BE2C (cell line): ENCODE data around the gene IGLON5.

Experiments used
- DNase-seq: peaks from one replicate; pipeline ENCODE4 v3.0.0-alpha.2; 2020
- H3K27me3 ChIP-seq: fragments of 250-450 bp; sonication (Bioruptor Pico); 2 replicates; pipeline ENCODE4 v1.5.1; 2020; ENCODE audit warnings: mild to moderate bottlenecking
- H3K36me3 ChIP-seq: fragments of 250-450 bp; sonication (Bioruptor Pico); 2 replicates; pipeline ENCODE4 v1.5.1; 2020; ENCODE audit warnings: mild to moderate bottlenecking
- H3K4me1 ChIP-seq: fragments of 250-450 bp; sonication (Bioruptor Pico); 2 replicates; pipeline ENCODE4 v1.5.1; 2020
- H3K4me3 ChIP-seq: 2 replicates; pipeline ENCODE4 v1.5.1; 2011; ENCODE audit warnings: low read depth, low read length
- H3K9me3 ChIP-seq: fragments of 250-450 bp; sonication (Bioruptor Pico); 2 replicates; pipeline ENCODE4 v1.5.1; 2020
- TF ChIP-seq, protein P1 (sequence below): IDR thresholded peaks from 2 replicates; pipeline ENCODE4 v1.5.1; 2012; ENCODE audit warnings: mild to moderate bottlenecking, low read depth, low read length

IGLON5 gene

DNA sequence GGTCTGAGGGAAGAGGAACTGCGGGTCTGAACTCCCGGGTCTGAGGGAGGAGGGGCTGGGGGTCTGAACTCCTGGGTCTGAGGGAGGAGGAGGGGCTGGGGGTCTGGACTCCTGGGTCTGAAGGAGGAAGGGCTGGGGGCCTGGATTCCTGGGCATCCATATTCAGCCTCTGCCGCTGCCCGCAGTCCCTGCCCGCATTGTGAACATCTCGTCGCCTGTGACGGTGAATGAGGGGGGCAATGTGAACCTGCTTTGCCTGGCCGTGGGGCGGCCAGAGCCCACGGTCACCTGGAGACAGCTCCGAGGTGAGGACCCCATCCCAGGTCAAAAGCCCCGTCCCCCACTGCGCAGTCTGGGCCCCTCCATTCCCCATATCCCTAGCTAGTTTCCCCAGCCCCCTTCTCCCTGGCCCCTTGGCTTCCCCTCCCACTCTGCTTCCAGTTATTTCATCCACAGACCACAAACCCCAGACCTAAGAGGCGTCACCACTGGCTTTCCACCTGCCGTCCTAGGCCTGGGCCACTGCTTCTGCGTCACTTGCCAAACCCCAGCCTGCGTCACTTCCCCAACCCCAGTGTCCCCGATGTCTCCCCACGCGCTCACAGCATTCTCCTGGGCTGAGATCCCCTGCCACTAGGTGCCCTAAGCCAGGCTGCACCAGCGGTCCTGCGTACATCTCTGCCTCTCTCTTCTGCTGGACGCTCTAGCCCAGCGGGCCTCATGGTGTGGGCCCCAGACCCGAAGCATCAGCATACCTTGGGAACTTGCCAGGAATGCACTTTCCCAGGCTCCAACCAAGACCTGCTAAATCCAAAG is 13.9 kb downstream of the IGLON5 start:
- Histone ChIP-seq H3K4me3 (no peak overlapping the region), H3K27me3 (no peaks in the 10 kb centered on the region), H3K36me3 (no peaks in the 10 kb centered on the region), H3K4me1 (peaks cover 3% of the 10 kb centered on the region; the same call in 1 of the 2 replicates), H3K9me3 (no peaks in the 10 kb centered on the region; the same call in 1 of the 2 replicates)
- TF ChIP-seq, protein P1, sequence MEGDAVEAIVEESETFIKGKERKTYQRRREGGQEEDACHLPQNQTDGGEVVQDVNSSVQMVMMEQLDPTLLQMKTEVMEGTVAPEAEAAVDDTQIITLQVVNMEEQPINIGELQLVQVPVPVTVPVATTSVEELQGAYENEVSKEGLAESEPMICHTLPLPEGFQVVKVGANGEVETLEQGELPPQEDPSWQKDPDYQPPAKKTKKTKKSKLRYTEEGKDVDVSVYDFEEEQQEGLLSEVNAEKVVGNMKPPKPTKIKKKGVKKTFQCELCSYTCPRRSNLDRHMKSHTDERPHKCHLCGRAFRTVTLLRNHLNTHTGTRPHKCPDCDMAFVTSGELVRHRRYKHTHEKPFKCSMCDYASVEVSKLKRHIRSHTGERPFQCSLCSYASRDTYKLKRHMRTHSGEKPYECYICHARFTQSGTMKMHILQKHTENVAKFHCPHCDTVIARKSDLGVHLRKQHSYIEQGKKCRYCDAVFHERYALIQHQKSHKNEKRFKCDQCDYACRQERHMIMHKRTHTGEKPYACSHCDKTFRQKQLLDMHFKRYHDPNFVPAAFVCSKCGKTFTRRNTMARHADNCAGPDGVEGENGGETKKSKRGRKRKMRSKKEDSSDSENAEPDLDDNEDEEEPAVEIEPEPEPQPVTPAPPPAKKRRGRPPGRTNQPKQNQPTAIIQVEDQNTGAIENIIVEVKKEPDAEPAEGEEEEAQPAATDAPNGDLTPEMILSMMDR: no peak
- DNase-seq: no peak

DNA sequence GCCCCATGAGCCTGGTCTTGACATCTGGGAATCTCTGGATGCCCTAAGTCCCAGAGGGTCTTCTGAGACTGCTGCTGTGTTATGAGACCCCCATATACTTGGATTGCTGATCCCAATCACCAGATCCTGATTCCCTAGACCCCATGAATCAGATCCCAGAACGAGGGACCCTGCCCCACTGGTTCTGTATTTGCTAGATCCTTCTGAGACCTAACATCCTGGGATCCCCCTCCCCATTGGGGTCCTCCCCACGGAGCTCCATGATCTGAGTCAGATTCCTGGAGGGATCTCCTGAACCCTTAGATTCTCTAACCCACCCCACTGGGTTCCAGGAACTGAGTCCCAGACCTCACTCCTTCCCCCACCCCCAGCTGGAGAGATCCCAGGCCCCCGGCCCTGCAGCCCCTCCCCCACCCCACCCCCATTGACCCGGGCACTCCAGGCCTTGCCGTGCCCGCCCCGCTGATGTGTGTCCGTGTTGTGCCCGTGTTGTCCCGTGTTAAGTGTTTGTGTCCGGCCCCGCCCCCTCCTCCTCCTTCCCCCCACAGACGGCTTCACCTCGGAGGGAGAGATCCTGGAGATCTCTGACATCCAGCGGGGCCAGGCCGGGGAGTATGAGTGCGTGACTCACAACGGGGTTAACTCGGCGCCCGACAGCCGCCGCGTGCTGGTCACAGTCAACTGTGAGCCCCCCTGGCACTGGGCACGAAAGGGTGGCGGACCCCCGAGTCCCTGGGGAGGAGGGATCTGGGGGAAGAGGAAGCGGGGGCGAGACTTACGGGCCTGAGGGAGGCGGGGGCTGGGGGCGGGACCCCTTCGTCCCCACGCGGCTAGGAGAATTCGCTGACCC is 15.0 kb downstream of the IGLON5 start:
- TF ChIP-seq, protein P1: no peak
- Histone ChIP-seq H3K9me3 (no peaks in the 10 kb centered on the region; the same call in 1 of the 2 replicates), H3K4me1 (no peaks in the 10 kb centered on the region; the same call in 1 of the 2 replicates), H3K36me3 (no peaks in the 10 kb centered on the region), H3K27me3 (no peaks in the 10 kb centered on the region), H3K4me3 (no peak overlapping the region)
- no peak for DNase-seq

DNA sequence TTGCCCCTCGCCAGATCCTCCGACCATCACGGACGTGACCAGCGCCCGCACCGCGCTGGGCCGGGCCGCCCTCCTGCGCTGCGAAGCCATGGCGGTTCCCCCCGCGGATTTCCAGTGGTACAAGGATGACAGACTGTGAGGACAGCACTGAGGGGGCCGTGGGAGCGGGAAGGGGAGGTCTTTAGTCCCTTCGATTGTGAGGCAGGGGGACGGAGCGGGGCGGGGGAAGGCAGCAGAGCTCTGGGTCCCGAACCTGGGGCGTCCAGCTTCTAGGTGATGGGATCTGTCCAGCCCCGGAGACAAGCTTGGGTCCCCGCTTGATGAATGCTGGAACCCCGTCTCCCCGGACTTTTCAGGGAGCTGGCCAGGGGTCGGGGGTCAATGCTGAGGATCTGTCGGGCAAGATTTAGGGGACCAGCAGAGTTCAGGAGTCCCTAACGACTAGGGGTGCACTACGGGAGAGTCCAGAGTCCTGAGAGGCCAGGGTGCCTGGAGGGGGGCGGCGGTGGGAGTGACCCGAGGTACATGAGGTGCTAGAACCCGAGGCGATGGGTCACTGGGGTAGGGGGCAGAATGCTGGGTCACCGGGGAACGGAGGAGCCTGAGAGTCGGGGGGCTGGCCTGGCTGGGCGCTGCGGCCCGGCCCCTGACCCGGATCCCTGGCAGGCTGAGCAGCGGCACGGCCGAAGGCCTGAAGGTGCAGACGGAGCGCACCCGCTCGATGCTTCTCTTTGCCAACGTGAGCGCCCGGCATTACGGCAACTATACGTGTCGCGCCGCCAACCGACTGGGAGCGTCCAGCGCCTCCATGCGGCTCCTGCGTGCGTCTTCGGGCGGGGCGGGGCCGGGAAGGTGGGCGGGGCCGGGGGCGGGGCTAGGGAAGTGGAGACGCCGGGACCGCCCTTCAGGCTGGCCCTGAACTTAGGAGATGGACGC is 15.9 kb downstream of the IGLON5 start:
- H3K4me3 ChIP-seq: no peak overlapping the region

GRCh38 chr19:51329411-51329810 is 18.0 kb downstream of the IGLON5 start:
- no peaks in the 10 kb centered on the region; the same call in 1 of the 2 replicates for H3K9me3 ChIP-seq
- no peak for DNase-seq
- H3K4me1 ChIP-seq: no peaks in the 10 kb centered on the region
- no peaks in the 10 kb centered on the region for H3K27me3 ChIP-seq
- H3K36me3 ChIP-seq: no peaks in the 10 kb centered on the region
- TF ChIP-seq, protein P1: no peak
- no peak overlapping the region for H3K4me3 ChIP-seq

More for the DNA sequence above, 15.9 kb downstream of the IGLON5 start:
- no peak for DNase-seq
- Histone ChIP-seq H3K9me3 (no peaks in the 10 kb centered on the region; the same call in 1 of the 2 replicates), H3K4me1 (no peaks in the 10 kb centered on the region; the same call in 1 of the 2 replicates), H3K36me3 (no peaks in the 10 kb centered on the region), H3K27me3 (no peaks in the 10 kb centered on the region)
- TF ChIP-seq, protein P1: no peak

DNA sequence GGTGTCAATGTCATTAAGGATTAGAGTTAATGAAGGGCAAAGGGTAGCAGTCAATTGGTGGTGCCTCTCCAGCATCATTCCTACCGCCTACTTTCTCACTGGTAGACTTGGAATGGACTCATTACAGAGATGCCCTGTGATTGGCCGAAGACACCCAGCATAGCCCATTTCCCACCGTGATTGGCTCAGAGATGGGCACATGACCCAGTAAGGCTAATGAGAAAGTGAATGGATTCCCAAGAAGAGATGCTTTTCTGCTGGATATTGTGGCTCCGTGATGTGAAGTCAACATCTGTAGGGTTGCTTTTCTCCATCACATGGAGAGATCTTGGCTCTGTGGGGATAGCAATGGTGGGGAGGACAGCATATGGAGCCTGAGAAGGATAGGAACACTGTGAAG is 18.9 kb downstream of the IGLON5 start:
- Histone ChIP-seq H3K36me3 (no peaks in the 10 kb centered on the region), H3K4me1 (no peaks in the 10 kb centered on the region), H3K4me3 (no peak overlapping the region), H3K9me3 (no peaks in the 10 kb centered on the region; the same call in 1 of the 2 replicates), H3K27me3 (no peaks in the 10 kb centered on the region)
- DNase-seq: no peak
- TF ChIP-seq, protein P1: no peak
